ENCODE measurements around the gene STARD9. TPM values are rescaled to one million over a fixed set of nuclear protein-coding genes. Genes with fewer than 3 reads are reported as not detected.

STARD9 gene
- total RNA-seq, 1 donor from 2014 or later, result 5.7 TPM

DNA sequence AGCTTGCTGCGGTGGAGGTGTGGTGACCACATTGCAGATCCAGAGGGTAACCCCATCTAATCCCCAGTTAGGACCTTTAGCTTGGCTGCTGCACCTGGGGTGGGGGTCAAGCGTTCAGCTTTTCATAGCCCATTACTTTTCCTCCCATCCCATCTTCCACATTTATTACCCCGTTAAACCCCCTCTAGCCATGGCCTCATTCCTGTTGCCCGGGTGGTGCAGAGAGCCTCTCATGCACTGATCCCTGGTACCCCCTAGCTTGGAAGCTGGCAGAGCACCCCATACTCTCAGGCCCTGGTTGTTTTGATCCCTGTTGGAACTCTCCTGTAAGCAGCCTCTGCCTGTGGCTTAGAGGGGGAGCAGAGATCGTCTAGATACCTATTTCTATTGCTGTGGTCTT, 140.7 kb downstream of the STARD9 start:
- Histone ChIP-seq H3K4me3 (ENCODE audit: low read depth, low read length) (no peak overlapping the region), H3K36me3 (ENCODE audit: control insufficient read depth, insufficient read depth, low read length) (peaks cover under 1% of the 10 kb centered on the region), H3K27me3 (ENCODE audit: control insufficient read depth, insufficient read depth, low read length) (no peaks in the 10 kb centered on the region)
- TF ChIP-seq, protein P1, sequence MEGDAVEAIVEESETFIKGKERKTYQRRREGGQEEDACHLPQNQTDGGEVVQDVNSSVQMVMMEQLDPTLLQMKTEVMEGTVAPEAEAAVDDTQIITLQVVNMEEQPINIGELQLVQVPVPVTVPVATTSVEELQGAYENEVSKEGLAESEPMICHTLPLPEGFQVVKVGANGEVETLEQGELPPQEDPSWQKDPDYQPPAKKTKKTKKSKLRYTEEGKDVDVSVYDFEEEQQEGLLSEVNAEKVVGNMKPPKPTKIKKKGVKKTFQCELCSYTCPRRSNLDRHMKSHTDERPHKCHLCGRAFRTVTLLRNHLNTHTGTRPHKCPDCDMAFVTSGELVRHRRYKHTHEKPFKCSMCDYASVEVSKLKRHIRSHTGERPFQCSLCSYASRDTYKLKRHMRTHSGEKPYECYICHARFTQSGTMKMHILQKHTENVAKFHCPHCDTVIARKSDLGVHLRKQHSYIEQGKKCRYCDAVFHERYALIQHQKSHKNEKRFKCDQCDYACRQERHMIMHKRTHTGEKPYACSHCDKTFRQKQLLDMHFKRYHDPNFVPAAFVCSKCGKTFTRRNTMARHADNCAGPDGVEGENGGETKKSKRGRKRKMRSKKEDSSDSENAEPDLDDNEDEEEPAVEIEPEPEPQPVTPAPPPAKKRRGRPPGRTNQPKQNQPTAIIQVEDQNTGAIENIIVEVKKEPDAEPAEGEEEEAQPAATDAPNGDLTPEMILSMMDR (IDR thresholded peaks at IDR 0.05; ENCODE audit: insufficient read depth, low read length, poor library complexity, severe bottlenecking), result no peak
- DNase-seq (ENCODE audit: low read depth), result no peak

DNA sequence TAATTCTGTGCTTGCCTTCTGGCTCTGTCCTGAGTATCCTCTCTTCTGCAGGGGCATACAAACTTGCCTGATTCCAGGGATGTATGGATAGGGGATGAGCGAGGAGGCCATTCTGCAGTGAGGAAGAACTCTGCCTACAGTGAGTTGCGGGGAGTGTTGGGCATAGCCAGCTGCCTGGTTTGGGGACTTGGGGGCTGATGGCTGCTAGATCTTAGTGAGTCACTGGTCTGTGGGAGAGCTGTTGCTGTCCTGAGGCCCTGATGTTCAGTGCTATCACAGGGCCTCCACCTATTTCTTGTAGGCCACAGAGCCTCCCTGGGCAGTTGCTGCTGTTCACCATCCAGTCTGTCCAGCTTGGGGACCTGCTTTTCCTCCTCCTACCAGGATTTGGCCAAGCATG, 141.2 kb downstream of the STARD9 start:
- peaks cover 1% of the 10 kb centered on the region for H3K36me3 ChIP-seq (ENCODE audit: control insufficient read depth, insufficient read depth, low read length)
- TF ChIP-seq, protein P1 (IDR thresholded peaks at IDR 0.05; ENCODE audit: insufficient read depth, low read length, poor library complexity, severe bottlenecking), result no peak
- no peaks in the 10 kb centered on the region for H3K27me3 ChIP-seq (ENCODE audit: control insufficient read depth, insufficient read depth, low read length)
- DNase-seq (ENCODE audit: low read depth), result no peak
- no peak overlapping the region for H3K4me3 ChIP-seq (ENCODE audit: low read depth, low read length)

DNA sequence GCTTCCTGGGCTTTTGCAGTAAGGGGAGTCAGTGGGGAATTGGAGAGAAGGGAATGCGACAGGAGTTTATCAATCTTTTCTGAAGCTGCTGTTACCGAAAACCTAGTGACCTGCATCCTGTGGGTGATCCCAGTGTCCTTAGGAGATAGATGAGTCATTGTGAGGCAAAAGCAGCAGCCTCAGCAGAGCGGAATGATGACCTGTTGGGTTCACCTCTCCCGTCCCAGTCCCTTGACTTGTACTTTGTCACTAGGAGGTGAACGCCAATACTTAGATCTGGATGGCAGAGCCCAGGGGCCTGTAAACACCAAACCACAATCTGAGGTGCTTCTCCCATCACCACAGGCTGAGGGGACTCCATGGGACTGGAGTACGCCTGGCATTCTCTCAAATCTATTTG, 143.6 kb downstream of the STARD9 start:
- no peak for DNase-seq (ENCODE audit: low read depth)
- TF ChIP-seq, protein P1 (IDR thresholded peaks at IDR 0.05; ENCODE audit: insufficient read depth, low read length, poor library complexity, severe bottlenecking), result no peak

DNA sequence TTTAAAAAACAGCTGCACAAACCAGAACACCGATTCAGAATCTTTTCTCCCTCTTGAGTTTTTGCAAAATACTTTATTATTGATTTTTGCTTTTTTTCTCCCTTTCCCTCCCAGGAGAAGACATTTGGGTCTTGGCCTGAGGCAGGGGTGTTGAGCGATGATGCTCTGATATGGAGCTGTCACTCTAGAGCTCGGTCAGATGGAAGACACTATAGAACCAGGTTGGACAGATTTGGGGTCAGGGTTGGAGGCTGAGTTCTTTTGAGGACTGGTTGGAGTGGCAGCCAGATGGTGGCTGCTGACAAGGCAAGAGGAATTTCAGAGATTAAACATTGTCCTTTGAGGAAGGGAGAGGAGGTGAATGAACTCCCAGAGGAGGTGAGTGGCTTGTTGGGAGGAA, 144.7 kb downstream of the STARD9 start:
- no peak for DNase-seq (ENCODE audit: low read depth)
- Histone ChIP-seq H3K27me3 (ENCODE audit: control insufficient read depth, insufficient read depth, low read length) (no peaks in the 10 kb centered on the region), H3K4me3 (ENCODE audit: low read depth, low read length) (no peak overlapping the region), H3K36me3 (ENCODE audit: control insufficient read depth, insufficient read depth, low read length) (peaks cover 3% of the 10 kb centered on the region)
- TF ChIP-seq, protein P1 (IDR thresholded peaks at IDR 0.05; ENCODE audit: insufficient read depth, low read length, poor library complexity, severe bottlenecking), result no peak

More for the DNA sequence above, 143.6 kb downstream of the STARD9 start:
- Histone ChIP-seq H3K27me3 (ENCODE audit: control insufficient read depth, insufficient read depth, low read length) (no peaks in the 10 kb centered on the region), H3K36me3 (ENCODE audit: control insufficient read depth, insufficient read depth, low read length) (peaks cover 1% of the 10 kb centered on the region), H3K4me3 (ENCODE audit: low read depth, low read length) (no peak overlapping the region)

DNA sequence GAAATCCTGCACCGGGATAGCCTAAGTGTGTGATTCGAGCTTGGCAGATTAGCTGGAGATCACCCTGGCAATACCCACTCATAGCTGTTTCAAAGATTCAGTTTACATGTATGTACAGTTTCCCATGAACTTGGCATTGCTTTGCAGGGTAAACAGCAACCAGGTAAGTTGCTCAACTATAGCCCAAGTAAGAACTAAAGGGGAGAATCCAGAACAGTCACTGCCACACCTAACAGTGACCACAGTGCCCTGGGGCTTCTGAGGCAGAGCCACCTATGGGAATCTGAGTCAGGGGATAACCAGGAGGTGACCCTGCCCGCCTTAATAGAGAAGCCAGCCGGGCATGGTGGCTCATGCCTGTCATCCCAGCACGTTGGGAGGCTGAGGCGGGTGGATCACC, 145.6 kb downstream of the STARD9 start:
- TF ChIP-seq, protein P1 (IDR thresholded peaks at IDR 0.05; ENCODE audit: insufficient read depth, low read length, poor library complexity, severe bottlenecking), result no peak
- no peak overlapping the region for H3K4me3 ChIP-seq (ENCODE audit: low read depth, low read length)
- no peaks in the 10 kb centered on the region for H3K27me3 ChIP-seq (ENCODE audit: control insufficient read depth, insufficient read depth, low read length)
- H3K36me3 ChIP-seq (ENCODE audit: control insufficient read depth, insufficient read depth, low read length), result peaks cover 3% of the 10 kb centered on the region
- no peak for DNase-seq (ENCODE audit: low read depth)

DNA sequence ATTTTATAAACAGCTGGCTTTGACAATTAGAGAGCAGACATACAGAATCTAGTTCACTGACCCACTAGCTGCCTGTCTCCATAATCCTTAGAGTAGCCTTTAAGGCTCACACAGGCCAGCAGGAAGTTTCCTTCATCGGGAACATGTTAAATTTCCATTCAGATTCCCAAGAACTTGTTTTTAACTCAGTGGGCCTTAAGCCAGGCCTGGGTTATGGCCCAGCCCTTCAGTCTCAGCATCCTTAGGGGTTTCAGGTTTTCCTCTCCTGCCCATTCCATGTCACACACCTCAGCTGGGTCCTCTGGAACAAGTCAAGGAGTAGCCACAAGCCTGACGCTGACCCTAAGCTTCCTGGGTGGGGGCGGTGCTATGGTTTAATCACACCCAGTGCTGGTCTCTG, 146.5 kb downstream of the STARD9 start:
- peaks cover 6% of the 10 kb centered on the region for H3K36me3 ChIP-seq (ENCODE audit: control insufficient read depth, insufficient read depth, low read length)
- DNase-seq (ENCODE audit: low read depth), result no peak
- no peaks in the 10 kb centered on the region for H3K27me3 ChIP-seq (ENCODE audit: control insufficient read depth, insufficient read depth, low read length)
- H3K4me3 ChIP-seq (ENCODE audit: low read depth, low read length), result no peak overlapping the region
- TF ChIP-seq, protein P1 (IDR thresholded peaks at IDR 0.05; ENCODE audit: insufficient read depth, low read length, poor library complexity, severe bottlenecking), result no peak

Data from kidney epithelial cell (primary cell).